A673 (cell line): ENCODE measurements around the gene CD300A. TPM values are rescaled to one million over a fixed set of nuclear protein-coding genes. Genes with fewer than 3 reads are reported as not detected.

ENCODE experiments used
- BruUV-seq: library from RNA; stranded (reverse); fragments of 400-500 nt; replicated peaks from 2 replicates; lab custom pipeline; 2021; lab: Mats Ljungman, UMichigan
- CTCF ChIA-PET: fragments of 300-600 bp; sonication (Branson Sonifier 250); formaldehyde crosslinking; loops from one replicate; lab custom pipeline; 2022; ENCODE audit warnings: antibody characterized with exemption; lab: Charles Lee
- POLR2A ChIA-PET: fragments of 300-600 bp; sonication (Branson Sonifier 250); formaldehyde crosslinking; loops from one replicate; lab custom pipeline; 2022; ENCODE audit warnings: antibody characterized with exemption; ENCODE audit not compliant: low non-redundant PET; lab: Charles Lee
- DNase-seq: peaks from one replicate; pipeline ENCODE4 v3.0.0-alpha.2; 2015; ENCODE audit warnings: low spot score
- H3K27ac ChIP-seq: fragments of 200-600 bp; sonication (generic); 2 replicates; pipeline ENCODE4 v1.5.1; 2016; ENCODE audit warnings: mixed run types, low read depth, mild to moderate bottlenecking, mixed read lengths, antibody characterized with exemption, low read length; ENCODE audit not compliant: poor library complexity, severe bottlenecking
- H3K27me3 ChIP-seq: fragments of 200-600 bp; sonication (generic); replicated peaks from 2 replicates; pipeline ENCODE4 v1.6.1; 2017; ENCODE audit warnings: mixed run types, low read depth, mild to moderate bottlenecking, mixed read lengths, antibody characterized with exemption, low read length; ENCODE audit not compliant: insufficient read depth, poor library complexity
- H3K36me3 ChIP-seq: fragments of 200-600 bp; sonication (generic); 2 replicates; pipeline ENCODE4 v1.6.1; 2016; ENCODE audit warnings: mixed run types, mild to moderate bottlenecking, mixed read lengths, antibody characterized with exemption, low read length; ENCODE audit not compliant: insufficient read depth, poor library complexity, severe bottlenecking
- H3K4me1 ChIP-seq: fragments of 200-600 bp; sonication (generic); 2 replicates; pipeline ENCODE4 v1.6.1; 2017; ENCODE audit warnings: mixed run types, mild to moderate bottlenecking, mixed read lengths, antibody characterized with exemption, low read length; ENCODE audit not compliant: insufficient read depth, poor library complexity, severe bottlenecking
- H3K4me3 ChIP-seq: fragments of 200-600 bp; sonication (generic); 2 replicates; pipeline ENCODE4 v1.5.1; 2016; ENCODE audit warnings: low read depth, mixed run types, mild to moderate bottlenecking, mixed read lengths, low read length; ENCODE audit not compliant: poor library complexity, severe bottlenecking
- H3K9me3 ChIP-seq: fragments of 200-600 bp; sonication (generic); 2 replicates; pipeline ENCODE4 v1.6.1; 2016; ENCODE audit warnings: mixed run types, low read depth, mild to moderate bottlenecking, mixed read lengths, antibody characterized with exemption, low read length; ENCODE audit not compliant: poor library complexity, severe bottlenecking
- CTCF ChIP-seq: fragments of 300-800, 200-600 bp; sonication (generic); conservative IDR thresholded peaks from 2 replicates; pipeline ENCODE4 v1.5.1; 2017; ENCODE audit warnings: low read depth, mild to moderate bottlenecking, antibody characterized with exemption, low read length, moderate library complexity, mixed read lengths
- EZH2 ChIP-seq: fragments of 200-600 bp; sonication (generic); IDR thresholded peaks from 2 replicates; pipeline ENCODE4 v1.6.1; 2017; ENCODE audit warnings: borderline replicate concordance, low read depth, mild to moderate bottlenecking, mixed read lengths, antibody characterized with exemption, low read length; ENCODE audit not compliant: poor library complexity, severe bottlenecking
- intact Hi-C: fragments of 100-400 bp; cut with micrococcal nuclease; formaldehyde crosslinking; loops from one replicate; pipeline ENCODE4 v1.10.0; 2022; ENCODE audit not compliant: unreplicated experiment
- total RNA-seq: library from RNA; stranded (reverse); gene quantifications from 2 replicates; pipeline ENCODE4 v1.2.3, GENCODE V29; 2021

CD300A gene
- total RNA-seq, 1 experiment from 2014 or later, result not detected

GRCh38 chr17:74424117-74424516, 42.3 kb upstream of the CD300A start:
- Histone ChIP-seq H3K9me3 (no peaks in the 10 kb centered on the region), H3K4me1 (no peaks in the 10 kb centered on the region), H3K27me3 (peaks cover 6% of the 10 kb centered on the region), H3K27ac (no peak overlapping the region), H3K36me3 (no peaks in the 10 kb centered on the region), H3K4me3 (no peak overlapping the region)
- intact Hi-C loops, result no loop called here
- no peak for DNase-seq
- TF ChIP-seq CTCF, result no peak
- no peak for TF ChIP-seq EZH2
- no TSS peak for BruUV-seq
- CTCF ChIA-PET, result no interaction called here
- POLR2A ChIA-PET, result no interaction called here

GRCh38 chr17:74424657-74425056, 41.8 kb upstream of the CD300A start:
- TF ChIP-seq CTCF (no peak), EZH2 (no peak)
- no TSS peak for BruUV-seq
- Histone ChIP-seq H3K9me3 (no peaks in the 10 kb centered on the region), H3K4me3 (no peak overlapping the region), H3K27ac (no peak overlapping the region), H3K36me3 (no peaks in the 10 kb centered on the region), H3K27me3 (peaks cover 6% of the 10 kb centered on the region), H3K4me1 (no peaks in the 10 kb centered on the region)
- POLR2A ChIA-PET, result no interaction called here
- DNase-seq, result no peak
- intact Hi-C loops, result no loop called here
- CTCF ChIA-PET, result no interaction called here

GRCh38 chr17:74426551-74427047, 39.8 kb upstream of the CD300A start:
- ChIA-PET POLR2A (no interaction called here), CTCF (no interaction called here)
- TF ChIP-seq EZH2 (no peak), CTCF (no peak)
- Histone ChIP-seq H3K27ac (no peak overlapping the region), H3K4me3 (no peak overlapping the region), H3K27me3 (peaks cover 22% of the 10 kb centered on the region), H3K9me3 (no peaks in the 10 kb centered on the region), H3K4me1 (peaks cover 11% of the 10 kb centered on the region), H3K36me3 (no peaks in the 10 kb centered on the region)
- no peak for DNase-seq
- BruUV-seq, result no TSS peak
- intact Hi-C loops, result no loop called here
